Posterior cingulate gyrus (tissue), 11 donors: ENCODE measurements around the gene WNT9A.
A peak's percentile ranks its signal among the peaks of the same experiment; 100 is the strongest.
"Not testable (repeated sequence)": the region's sequence is repeated elsewhere in the genome, so short reads cannot be mapped to it uniquely, and the experiment has no call there.

Source experiments
- DNase-seq, 10 donors: peaks; one replicate each; pipeline versions ENCODE4 v3.0.0 to v3.0.0-alpha.2; 2020 to 2021; ENCODE audit warnings: mixed read lengths in 3 of 10
- intact Hi-C: fragments of 100-400 bp; cut with DNase I; formaldehyde crosslinking; loops from one replicate; pipeline ENCODE4 v1.15.1; 2023

Gene WNT9A

GRCh38 chr1:227880342-227880924 is 67.3 kb downstream of the WNT9A start:
- no peak for DNase-seq
- intact Hi-C loops, result no loop called here

- DNase-seq, intact Hi-C loops: not testable (repeated sequence)
Measured at GRCh38 chr1:227877810-227878209, 69.9 kb downstream of the WNT9A start.

GRCh38 chr1:227871892-227872291 is 75.8 kb downstream of the WNT9A start:
- DNase-seq, intact Hi-C loops: not testable (repeated sequence)

- intact Hi-C loops, result no loop called here
- DNase-seq, result no peak
Measured at GRCh38 chr1:227870366-227870765, 77.4 kb downstream of the WNT9A start.

- intact Hi-C loops, result no loop called here
- peak in 1 of 10 donors; percentile 79 for DNase-seq
Measured at GRCh38 chr1:227869851-227870305, 77.9 kb downstream of the WNT9A start.

- intact Hi-C loops, result no loop called here
- DNase-seq, result no peak
Measured at GRCh38 chr1:227869279-227869842, 78.4 kb downstream of the WNT9A start.
